GM12874 (cell line): ENCODE measurements around the gene YKT6.

Source experiments
- TF ChIP-seq, protein P1 (sequence below): IDR thresholded peaks from 2 replicates; pipeline ENCODE4 v1.5.1; 2011; ENCODE audit warnings: low read depth, mild to moderate bottlenecking, control low read depth, low read length, moderate library complexity; ENCODE audit not compliant: insufficient read depth

Gene YKT6

DNA sequence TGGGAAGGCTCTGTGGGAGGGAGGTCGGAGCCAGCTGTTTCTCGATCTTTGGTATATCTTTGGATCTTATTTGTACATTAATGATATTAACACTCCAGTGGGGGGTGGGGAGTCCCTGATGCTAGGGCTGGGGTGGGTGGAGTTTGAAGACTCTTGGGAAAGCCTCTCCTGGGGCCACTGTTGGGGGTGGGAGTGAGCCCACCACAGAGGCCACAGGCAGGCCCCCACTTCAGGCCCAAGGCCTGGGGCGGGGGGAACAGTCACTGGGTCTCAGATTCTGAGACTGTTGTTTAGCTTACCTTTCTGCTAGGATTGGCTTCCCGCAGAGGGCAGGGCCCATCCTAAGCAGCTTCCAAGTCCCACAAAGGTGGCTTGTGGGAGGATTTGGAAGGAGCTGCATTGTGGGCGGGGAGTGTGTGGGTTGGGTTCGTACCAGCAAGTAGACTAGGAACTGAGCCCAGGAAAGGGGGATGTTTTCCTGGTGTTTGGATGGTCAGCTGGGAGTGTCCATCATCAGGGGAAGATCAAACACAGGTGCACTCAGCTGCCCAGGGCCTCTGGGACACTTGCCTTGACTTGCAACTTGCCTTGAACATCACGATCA is 11.9 kb downstream of the YKT6 start:
- TF ChIP-seq, protein P1, sequence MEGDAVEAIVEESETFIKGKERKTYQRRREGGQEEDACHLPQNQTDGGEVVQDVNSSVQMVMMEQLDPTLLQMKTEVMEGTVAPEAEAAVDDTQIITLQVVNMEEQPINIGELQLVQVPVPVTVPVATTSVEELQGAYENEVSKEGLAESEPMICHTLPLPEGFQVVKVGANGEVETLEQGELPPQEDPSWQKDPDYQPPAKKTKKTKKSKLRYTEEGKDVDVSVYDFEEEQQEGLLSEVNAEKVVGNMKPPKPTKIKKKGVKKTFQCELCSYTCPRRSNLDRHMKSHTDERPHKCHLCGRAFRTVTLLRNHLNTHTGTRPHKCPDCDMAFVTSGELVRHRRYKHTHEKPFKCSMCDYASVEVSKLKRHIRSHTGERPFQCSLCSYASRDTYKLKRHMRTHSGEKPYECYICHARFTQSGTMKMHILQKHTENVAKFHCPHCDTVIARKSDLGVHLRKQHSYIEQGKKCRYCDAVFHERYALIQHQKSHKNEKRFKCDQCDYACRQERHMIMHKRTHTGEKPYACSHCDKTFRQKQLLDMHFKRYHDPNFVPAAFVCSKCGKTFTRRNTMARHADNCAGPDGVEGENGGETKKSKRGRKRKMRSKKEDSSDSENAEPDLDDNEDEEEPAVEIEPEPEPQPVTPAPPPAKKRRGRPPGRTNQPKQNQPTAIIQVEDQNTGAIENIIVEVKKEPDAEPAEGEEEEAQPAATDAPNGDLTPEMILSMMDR, result no peak

DNA sequence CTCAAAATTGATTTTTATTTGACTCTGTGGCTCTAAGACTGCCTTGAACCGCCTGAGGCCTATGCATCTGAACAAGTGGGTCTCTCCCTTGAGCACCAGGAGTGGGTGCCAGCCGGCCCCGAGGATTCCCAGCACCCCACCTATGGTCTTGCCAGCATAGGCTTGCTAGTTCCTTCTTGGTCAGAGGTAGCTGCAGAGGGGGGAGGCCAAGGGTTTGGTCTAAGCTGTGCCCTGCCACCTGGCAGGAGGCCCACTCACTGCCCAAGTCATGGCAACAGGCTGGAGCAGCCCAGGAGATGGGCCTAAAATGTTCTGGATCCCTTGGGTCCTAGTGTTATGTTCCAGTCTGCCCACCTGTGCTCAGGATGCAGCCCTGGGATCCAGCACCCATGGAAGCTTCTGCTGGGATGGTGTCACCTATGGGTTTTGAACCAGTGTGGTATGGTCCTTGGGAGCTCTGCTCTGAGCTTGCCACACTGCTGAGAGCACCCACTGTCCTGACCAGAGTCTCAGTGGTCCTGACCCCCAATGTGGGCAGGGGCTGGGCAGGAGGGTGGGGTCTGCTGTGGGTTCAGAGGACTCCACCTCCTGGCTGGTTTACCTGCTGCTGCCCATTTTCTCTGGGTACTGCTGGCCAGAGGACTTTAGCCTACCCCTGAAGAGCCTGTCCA is 12.6 kb downstream of the YKT6 start:
- TF ChIP-seq, protein P1, result no peak

DNA sequence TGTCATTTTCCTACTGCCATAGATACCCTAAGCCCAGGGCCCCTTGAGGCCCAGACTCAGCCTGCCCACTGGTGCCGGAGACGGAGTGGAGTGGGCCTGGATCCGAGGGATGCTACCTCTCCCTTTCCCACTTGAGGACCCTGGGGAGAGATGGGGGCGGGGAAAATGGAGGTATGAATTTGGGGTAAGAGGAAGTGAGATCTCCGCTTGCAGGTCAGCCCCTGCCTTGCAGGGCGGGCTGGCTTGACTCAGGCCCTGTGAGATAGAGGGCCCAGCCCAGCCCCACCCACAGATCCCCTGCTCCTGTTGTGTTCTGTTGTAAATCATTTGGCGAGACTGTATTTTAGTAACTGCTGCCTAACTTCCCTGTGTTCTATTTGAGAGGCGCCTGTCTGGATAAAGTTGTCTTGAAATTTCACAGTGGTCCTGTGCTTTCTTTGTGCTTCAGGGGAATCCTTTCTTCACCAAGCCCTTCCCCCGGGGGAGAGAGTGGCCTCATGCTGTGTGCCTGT is 13.2 kb downstream of the YKT6 start:
- TF ChIP-seq, protein P1, result no peak

DNA sequence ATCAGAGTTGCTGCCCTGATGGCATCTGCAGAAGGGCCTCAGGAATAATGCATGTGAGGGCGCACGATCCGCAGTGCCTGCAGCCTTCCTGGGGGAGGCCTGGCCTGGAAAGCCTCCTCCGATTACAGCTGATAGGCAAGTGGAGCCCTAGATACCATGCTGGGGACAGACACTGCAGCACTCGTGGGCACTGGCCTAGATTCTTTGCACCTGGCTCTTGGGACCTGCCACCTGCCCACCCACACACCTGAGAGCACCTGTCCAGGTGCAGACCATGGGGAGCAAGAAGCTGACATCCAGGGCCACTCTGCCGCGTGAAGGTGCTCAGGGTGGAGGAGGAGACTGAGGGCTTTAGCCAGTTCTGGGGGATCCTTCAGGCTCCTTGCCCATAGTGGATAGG is 14.8 kb downstream of the YKT6 start:
- TF ChIP-seq, protein P1, result no peak

DNA sequence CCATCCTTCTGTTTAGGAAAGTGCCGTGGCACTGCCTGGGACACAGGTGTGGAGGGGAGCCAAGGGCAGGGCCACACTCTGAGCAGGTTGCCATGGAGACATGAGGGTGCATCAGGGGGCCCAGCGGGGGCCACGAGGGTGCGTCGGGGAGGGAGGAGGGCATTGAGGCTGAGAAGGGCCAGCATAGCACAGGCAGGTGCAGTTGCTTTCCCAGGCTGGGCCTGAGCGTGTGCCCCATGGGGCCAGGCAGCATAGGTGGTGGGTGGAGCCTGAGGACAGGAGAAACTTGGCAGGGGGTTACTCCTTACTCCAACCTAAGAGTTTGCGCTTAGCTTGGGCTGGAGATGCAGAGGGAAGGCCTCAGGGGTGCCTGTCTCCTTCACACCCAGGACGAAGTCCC is 15.2 kb downstream of the YKT6 start:
- TF ChIP-seq, protein P1, result no peak

DNA sequence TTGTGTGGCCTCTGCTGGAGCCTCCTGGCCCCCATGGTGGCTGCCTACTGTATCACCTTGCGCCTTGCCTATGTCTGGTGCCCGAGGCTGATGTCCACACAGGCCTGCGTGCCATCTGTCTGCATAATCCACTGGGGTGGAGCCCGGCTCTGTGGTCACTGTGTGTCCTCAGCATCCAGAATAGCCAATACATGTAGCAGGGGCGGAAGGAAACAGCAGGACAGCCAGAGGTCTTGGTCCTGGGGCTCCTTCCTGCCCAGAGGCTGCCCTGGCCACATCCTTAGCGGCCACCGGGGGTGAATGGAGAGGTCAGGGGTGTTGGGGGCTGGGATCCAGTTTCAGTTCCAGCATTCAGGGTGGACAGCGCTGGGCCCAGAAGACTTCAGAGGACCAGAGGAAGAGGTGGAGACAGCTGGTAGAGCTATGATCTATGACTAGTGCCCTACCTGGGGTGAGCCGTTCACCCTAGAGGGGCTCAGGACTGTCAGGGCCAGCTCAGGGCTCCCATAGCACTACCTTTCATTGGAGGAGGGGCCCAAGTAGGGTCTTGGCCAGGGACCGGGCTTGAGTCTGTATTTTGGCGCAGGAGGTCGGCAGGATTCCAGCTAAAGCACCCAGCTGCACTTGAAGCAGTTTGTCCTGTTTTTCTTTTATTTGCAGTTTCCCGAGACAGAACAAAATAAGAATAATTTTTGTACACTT is 15.9 kb downstream of the YKT6 start:
- TF ChIP-seq, protein P1, result no peak

DNA sequence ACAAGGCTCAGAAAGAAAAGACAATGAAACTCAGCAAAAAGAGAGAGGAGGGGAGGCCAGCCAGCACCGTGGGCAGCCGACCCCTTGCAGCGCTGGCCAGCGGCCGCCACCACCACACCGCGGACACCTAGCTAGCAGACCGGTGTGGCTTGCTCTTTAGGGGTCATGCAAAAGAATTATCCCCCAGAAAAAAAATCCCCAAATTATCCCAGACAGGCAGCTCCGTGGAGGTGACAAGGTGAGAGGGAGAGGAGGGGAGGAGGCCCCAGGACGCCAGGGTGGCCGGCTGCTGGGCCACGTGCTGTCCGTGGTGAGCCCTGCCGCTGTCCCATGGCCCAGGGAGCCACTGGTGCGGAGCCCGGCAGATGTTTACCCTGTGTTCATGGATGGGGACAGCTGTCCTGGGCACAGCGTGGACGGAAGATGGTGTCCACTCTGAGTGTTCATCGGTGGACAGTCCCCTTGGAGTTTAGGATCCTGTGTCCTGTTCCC is 16.5 kb downstream of the YKT6 start:
- TF ChIP-seq, protein P1, result no peak
